ENCODE measurements around the gene PVALB. TPM values are rescaled to one million over a fixed set of nuclear protein-coding genes. Genes with fewer than 3 reads are reported as not detected.

PVALB gene
- total RNA-seq, 4 donors from 2014 or later, result not detected

GRCh38 chr22:36764060-36764459 lies 52.8 kb downstream of the PVALB start:
- no peak for DNase-seq (ENCODE audit: extremely low spot score)
- no peak overlapping the region for H3K27ac ChIP-seq (replicated peaks in 1 of 4)
- peaks cover 6 to 43% (median 29%) of the 10 kb centered on the region in 4 donors for H3K36me3 ChIP-seq
- WGBS, result 88% methylated on average over 8 of the region's 9 CpGs
- intact Hi-C loops (cut with DNase I), result no loop called here
- H3K27me3 ChIP-seq, result no peaks in the 10 kb centered on the region
- H3K4me1 ChIP-seq, result peaks cover 0 to 34% (median 33%) of the 10 kb centered on the region in 4 donors
- H3K9me3 ChIP-seq, result no peaks in the 10 kb centered on the region
- TF ChIP-seq POLR2AphosphoS5 (IDR thresholded peaks at IDR 0.05) (no peak), POLR2A (IDR thresholded peaks at IDR 0.05; ENCODE audit: low read depth) (no peak), CTCF (IDR thresholded peaks at IDR 0.05) (no peak), EP300 (IDR thresholded peaks at IDR 0.05) (no peak)
- H3K4me3 ChIP-seq, result no peak overlapping the region

GRCh38 chr22:36763576-36763975 lies 53.3 kb downstream of the PVALB start:
- peaks cover 0 to 34% (median 33%) of the 10 kb centered on the region in 4 donors for H3K4me1 ChIP-seq
- WGBS, result 91% methylated on average over 4 of the region's 8 CpGs
- no peak for TF ChIP-seq CTCF (IDR thresholded peaks at IDR 0.05)
- no peak for TF ChIP-seq POLR2A (IDR thresholded peaks at IDR 0.05; ENCODE audit: low read depth)
- TF ChIP-seq EP300 (IDR thresholded peaks at IDR 0.05), result no peak
- TF ChIP-seq POLR2AphosphoS5 (IDR thresholded peaks at IDR 0.05), result no peak
- peak overlapping the region in 2 of 4 donors; percentile 48 to 63 for H3K27ac ChIP-seq (replicated peaks in 1 of 4)
- H3K4me3 ChIP-seq, result no peak overlapping the region
- no peak for DNase-seq (ENCODE audit: extremely low spot score)
- H3K36me3 ChIP-seq, result peaks cover 6 to 43% (median 29%) of the 10 kb centered on the region in 4 donors
- intact Hi-C loops (cut with DNase I), result no loop called here
- H3K9me3 ChIP-seq, result no peaks in the 10 kb centered on the region
- no peaks in the 10 kb centered on the region for H3K27me3 ChIP-seq

GRCh38 chr22:36762687-36763260 lies 54.1 kb downstream of the PVALB start:
- peaks cover 0 to 34% (median 33%) of the 10 kb centered on the region in 4 donors for H3K4me1 ChIP-seq
- intact Hi-C loops (cut with DNase I), result no loop called here
- peaks cover 6 to 42% (median 29%) of the 10 kb centered on the region in 4 donors for H3K36me3 ChIP-seq
- no peak overlapping the region for H3K4me3 ChIP-seq
- H3K9me3 ChIP-seq, result no peaks in the 10 kb centered on the region
- TF ChIP-seq POLR2AphosphoS5 (IDR thresholded peaks at IDR 0.05) (peak; percentile 62 to 75), POLR2A (IDR thresholded peaks at IDR 0.05; ENCODE audit: low read depth) (no peak), EP300 (IDR thresholded peaks at IDR 0.05) (no peak), CTCF (IDR thresholded peaks at IDR 0.05) (no peak)
- H3K27ac ChIP-seq (replicated peaks in 1 of 4), result peak overlapping the region; percentile 38 to 63 (median 54)
- DNase-seq (ENCODE audit: extremely low spot score), result no peak
- H3K27me3 ChIP-seq, result no peaks in the 10 kb centered on the region
- 49% methylated on average over 17 of the region's 17 CpGs for WGBS

GRCh38 chr22:36761553-36762240 lies 55.1 kb downstream of the PVALB start:
- Histone ChIP-seq H3K27me3 (no peaks in the 10 kb centered on the region), H3K4me1 (peaks cover 0 to 34% (median 33%) of the 10 kb centered on the region in 4 donors), H3K36me3 (peaks cover 0 to 31% (median 21%) of the 10 kb centered on the region in 4 donors), H3K27ac (replicated peaks in 1 of 4) (peak overlapping the region in 1 of 4 donors; percentile 60), H3K4me3 (no peak overlapping the region), H3K9me3 (no peaks in the 10 kb centered on the region)
- TF ChIP-seq POLR2AphosphoS5 (IDR thresholded peaks at IDR 0.05) (no peak), POLR2A (IDR thresholded peaks at IDR 0.05; ENCODE audit: low read depth) (no peak), CTCF (IDR thresholded peaks at IDR 0.05) (no peak), EP300 (IDR thresholded peaks at IDR 0.05) (no peak)
- DNase-seq (ENCODE audit: extremely low spot score), result no peak
- intact Hi-C loops (cut with DNase I), result no loop called here
- WGBS, result 94% methylated on average over 10 of the region's 10 CpGs
